SW 1271 (cell line): Measurements from ENCODE around the gene COA8.

ENCODE experiments used
- DNase-seq, 2 experiments: peaks; one replicate each; lab custom pipeline; 2025; lab: John Stamatoyannopoulos, UW

COA8 gene

DNA sequence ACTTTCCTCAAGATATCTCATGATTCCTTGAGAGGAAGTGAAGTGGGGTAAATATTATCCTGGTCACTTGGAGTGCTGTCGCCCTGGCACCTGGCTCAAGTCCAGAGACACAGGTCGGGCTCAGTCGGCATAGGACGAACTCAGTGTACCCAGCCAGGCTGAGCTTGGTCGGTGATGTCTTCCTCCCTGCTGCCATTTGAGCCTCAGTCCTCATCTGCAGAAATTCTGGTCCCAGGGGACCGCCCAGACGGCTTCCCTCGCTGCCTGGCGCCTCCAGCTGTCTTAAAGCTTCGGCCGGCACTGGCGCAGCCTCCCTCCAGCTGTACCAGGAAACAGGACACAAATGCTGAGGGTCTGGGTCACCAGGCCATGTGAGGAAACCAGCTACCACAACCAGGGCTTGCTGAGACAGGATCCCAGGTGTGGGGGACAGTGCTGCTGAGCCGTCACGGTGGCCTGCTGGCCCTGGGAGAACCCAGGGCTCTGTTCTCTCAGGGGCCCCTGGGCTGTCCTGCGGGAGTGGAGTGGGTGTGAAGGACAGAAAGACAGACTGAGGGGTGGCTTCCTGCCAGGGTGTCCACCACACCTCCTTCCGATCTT, 61.2 kb downstream of the COA8 start:
- DNase-seq = no peak

DNA sequence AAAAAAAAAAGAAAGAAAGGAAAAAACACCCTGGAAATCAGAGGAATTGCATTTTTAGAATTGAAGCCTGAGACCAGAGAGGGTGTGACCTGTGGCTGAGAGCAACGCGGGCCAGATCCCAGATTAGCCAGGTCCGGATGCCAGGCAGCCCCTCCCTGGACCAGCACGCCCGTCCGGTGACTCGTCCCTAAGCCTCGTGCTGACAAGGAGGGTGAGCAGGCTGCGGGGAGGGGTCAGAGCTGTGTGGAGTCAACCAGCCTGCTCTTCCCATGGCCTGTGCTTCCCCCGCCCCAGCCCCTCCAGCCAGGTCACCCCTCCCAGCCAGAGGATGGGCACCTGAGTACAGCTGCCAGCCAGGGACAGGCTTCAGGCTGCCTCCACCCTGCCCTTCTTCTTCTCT, 62.1 kb downstream of the COA8 start:
- DNase-seq = peak; percentile 69 to 76

DNA sequence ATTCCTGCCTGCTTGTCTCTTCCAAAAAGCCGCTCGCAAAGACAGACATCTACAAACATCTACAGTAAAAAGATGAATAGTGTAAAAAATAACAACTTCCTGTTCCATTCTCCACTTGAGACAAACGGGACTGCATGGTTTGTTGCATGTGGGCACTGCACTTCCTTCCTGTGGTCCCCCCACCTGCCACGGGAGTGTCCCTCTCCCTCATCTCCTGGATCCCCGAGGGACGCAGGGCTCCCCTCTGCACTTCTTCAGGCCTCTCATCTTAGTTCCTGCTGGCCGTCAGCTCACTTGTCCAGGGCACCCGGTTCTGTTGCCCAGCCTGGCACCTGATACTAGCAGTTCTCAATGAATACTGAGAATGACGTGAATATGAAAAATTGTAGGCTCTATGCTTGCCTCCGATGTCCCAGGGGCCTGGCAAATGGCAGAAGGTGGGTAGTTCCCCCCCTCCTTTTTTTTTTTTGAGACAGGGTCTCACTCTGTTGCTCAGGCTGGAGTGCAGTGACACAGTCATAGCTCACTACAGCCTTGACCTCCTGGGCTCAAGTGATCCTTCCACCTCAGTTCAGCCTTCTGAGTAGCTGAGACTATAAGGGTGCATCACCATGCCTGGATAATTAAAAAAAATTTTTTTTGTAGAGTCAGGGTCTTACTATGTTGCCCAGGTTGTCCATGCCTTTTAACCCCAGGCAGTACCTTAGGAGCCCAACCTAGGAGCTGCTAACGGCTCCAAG, 62.8 kb downstream of the COA8 start:
- peak in 1 of 2 experiments; percentile 47 for DNase-seq

DNA sequence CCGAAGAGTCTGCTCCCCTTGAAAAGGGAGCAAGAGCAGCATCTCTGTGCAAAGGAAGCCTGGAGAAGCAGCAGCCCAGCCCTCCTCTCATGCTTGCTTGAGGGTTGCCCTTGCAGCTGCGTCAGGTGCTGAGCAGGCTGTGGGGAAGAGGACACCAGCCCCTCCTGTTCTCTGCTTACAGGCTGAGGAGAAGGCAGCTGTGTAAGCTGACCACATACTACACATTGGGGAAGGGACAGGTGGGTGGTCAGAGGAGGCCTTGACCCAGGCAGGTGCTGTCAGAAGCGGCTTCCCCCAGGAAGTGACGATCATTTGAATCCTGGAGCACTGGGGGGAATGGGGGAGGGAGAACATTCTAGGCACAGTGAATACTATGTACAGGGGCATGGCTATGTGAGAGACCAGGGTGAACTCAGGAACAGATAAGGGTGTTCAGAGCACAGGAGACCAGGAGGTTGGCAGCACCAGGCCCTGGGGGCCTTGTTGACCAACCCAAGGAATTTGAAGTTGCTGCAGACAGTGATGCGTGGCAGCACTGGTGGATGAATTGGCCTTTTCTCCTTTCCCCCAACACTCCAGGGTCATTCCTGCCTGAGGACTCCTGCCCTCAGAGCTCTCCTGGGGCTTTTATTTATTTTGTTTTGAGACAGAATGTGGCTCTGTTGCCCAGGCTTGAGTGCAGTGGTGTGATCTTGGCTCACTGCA, 63.5 kb downstream of the COA8 start:
- no peak for DNase-seq

DNA sequence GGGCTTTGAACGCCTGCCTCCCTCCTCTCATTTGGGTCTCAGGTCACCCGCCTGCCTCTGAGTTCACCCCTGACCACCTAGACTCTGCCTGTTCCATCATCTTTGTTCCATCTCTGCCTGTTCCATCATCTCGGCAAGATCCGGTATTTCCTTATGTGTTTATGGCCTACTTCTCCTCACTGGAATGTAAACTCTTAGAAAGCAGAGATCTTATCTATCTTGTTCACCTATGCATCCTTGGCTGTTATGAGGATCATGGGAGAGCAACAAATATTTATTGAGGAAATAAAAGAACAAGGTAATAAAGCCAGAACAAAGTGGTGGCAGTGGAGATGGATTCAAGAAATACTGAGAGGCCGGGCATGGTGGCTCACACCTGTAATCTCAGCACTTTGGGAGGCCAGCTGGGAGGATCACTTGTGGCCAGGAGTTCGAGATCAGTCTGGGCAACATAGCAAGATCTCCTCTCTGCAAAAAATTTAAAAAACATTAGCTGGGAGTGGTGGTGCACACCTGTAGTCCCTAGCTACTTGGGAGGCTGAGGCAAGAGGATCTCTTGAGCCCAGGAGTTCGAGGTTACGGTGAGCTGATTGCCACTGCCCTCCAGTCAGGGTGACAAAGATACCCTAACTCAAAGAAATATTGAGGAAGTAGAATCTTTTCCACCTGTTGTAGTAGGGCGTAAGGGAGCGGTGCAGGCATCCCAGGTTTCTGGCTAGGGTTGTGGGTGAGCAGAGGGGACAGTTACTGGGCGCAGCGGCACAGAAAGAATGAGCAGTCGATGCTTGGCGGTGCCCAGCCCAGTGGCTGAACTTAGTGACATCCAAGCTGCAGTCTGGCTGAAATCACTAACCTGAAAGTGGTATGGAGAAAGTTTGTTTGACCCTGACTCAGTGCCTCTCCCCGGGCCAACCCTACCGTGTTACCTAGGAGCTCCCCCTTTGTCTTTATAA, 64.6 kb downstream of the COA8 start:
- no peak for DNase-seq

DNA sequence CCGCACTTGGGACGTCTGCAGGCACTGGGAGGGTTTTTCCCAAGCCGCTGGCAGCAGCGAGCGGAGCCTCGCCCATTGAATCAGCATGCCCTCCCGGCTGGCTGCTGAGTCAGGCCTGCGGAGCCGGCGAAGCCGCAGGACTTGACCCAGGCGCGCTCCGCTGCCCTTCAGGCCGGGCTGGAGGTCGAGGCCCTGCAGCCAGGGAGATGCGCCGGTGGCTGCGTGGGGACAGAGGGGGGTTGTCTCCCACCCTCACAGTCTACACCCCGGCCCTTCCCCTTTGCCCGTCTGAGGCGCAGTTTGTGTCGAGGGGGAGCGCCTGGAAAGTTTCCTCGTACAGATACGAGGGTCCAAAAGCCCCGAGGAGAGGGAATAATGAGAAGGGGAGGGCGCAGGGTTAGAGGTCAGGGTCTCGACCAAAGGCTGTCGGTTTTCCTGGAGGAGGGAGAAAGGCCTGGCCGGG, 65.5 kb downstream of the COA8 start:
- DNase-seq = peak in 1 of 2 experiments; percentile 55

DNA sequence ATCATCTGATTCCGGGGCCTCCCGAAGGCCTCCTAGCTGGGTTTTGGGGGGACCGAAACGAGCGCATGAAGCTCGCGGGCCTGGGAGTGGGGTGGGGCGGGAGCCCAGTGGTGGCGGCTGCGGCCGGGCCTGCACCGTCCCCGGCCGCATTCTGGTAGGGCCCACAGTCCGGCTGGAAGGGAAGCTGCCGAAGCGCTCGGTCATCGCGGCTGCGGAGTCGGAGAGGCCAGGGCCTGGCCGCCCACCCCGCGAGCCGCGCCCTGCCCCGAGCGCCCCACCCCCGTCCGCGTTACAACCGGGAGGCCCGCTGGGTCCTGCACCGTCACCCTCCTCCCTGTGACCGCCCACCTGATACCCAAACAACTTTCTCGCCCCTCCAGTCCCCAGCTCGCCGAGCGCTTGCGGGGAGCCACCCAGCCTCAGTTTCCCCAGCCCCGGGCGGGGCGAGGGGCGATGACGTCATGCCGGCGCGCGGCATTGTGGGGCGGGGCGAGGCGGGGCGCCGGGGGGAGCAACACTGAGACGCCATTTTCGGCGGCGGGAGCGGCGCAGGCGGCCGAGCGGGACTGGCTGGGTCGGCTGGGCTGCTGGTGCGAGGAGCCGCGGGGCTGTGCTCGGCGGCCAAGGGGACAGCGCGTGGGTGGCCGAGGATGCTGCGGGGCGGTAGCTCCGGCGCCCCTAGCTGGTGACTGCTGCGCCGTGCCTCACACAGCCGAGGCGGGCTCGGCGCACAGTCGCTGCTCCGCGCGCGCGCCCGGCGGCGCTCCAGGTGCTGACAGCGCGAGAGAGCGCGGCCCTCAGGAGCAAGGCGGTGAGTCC, 66.1 kb downstream of the COA8 start, which contains the start of gene KLC1:
Gene KLC1 (plus strand): TSS at position 528 of the 819 bp plus-strand sequence. CDS start 25,354 bp downstream, outside the sequence.
- peak in 1 of 2 experiments; percentile 53 for DNase-seq

DNA sequence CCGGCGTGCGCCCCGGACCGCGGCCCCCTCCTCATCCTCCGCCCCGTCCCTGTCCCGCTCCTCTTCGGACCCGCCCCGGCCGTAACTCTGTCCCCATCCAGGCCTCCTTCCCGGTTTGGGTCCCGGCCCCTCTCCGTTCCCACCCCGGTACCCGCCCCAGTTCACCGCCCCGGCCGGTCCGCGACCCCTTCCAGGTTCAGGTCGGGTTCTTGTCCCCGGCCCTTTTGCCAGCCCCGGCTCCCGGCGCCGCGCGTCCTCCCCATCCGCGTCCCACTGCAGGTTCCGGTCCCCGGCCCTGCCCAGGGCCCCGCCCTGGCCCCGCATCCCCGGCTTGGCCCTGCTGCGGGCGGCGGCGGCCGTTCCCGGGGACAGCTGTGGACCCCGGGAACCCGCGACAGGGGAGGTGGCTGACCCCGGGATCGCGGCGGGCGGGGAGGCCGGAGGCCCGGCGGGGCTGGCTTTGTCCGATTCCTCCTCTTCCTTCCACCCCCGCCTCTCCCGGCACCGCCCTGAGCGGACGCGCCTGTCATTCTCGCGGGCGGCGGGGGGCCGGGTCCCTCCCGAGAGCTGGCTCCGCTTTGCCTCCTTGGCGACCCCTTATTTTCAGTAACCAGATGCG, 66.9 kb downstream of the COA8 start:
- no peak for DNase-seq

DNA sequence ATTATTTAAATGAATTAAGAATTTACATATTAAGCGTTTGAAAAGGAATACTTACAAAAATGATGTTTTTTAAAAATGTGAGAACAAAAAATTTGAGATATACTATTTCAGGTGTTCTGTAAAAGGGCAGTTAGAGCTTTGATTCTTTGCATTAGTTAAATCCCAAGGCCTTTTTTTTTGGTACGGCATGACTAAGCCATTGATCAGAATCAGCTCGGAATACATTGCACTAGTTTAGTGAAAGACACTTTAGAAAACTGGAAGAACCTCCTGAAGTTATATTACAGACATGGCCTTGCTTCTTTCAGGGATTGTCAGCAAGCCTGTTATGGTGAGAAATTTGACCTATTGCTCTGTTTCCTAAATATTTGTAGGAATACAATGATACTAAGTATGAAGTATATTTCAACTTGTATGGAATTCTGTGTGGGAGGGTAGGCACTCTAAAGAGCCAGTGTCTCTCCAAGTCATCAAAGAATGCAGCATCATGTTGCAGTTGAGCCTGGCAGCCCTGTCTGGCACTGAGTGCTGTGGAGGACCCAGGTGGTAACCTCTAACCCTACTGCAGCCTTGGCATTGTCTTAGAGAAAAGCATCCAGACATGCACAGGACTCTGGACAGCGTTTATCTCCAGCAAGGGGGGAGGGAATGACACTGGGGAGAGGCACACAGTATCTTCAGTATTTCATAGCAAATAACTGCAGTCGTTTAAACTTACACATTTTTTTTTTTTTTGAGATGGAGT, 67.8 kb downstream of the COA8 start:
- no peak for DNase-seq

DNA sequence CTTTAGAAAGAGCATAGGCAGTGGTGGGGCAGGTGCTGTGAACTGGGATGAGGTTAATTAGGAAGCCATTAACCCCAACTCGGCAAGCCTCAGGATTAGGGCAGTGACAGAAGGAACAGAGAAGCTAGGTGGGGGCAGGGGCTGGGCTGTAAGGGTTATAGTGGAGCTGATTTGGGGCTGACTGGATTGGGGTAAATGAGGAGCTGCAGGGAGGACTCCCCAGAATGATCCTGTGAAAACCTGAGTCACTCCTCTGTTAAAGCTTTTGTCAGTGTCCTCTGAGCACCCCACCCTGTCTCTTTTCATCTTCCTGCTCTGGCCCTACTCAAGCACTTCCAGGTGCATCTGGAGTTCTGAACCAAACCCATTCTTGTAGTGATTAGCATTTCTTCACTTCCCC, 70.6 kb downstream of the COA8 start:
- no peak for DNase-seq

DNA sequence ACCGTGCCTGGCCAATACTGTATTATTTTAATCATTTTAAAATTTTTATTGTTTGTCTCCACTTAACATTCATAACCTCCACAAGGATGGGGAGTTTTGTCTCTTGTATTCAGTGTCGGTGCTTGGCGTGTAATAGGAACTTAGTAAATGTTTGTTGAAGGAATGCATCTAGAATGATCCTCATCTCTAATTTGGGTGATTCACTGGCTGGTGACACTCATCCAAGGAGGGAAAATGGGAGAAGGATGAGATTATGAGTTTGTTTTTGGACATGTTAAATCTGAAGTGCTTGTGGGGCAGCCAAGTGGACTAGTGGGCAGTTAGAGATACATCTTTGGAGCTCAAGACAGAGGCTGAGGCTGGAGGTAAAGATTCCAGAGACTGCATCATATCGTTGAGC, 71.4 kb downstream of the COA8 start:
- no peak for DNase-seq

DNA sequence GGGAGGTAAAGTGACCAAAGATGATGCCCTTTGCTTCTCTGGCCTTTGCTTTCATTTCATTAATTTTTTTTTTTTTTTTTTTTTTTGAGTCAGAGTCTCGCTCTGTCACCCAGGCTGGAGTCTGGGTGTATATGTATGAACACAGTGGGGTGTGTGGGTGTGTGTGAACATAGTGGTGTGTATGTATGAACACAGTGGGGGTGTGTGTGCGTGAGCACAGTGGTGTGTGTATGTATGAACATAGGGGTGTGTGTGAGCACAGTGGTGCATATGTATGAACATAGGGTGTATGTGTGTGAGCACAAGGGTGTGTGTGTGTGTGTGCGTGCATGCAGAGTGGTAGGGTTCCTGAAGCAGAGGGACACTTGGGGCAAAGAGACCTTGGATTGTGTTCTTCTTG, 75.8 kb downstream of the COA8 start:
- DNase-seq = no peak
